GM18502 (cell line): ENCODE data around the gene ITGB1.
A peak's percentile ranks its signal among the peaks of the same experiment; 100 is the strongest.

Experiments used
- ATAC-seq: cut with Tn5 transposase; IDR thresholded peaks from one replicate; pipeline ENCODE4 v1.9.1; 2021; ENCODE audit warnings: mild to moderate bottlenecking; ENCODE audit not compliant: unreplicated experiment, poor library complexity

Gene ITGB1

GRCh38 chr10:32956365-32957197 lies 1.4 kb downstream of the ITGB1 start:
- ATAC-seq = no peak

- no peak for ATAC-seq
Observed at GRCh38 chr10:32955790-32956189, 2.2 kb downstream of the ITGB1 start.

- no peak for ATAC-seq
Observed at GRCh38 chr10:32955299-32955772, 2.7 kb downstream of the ITGB1 start.

- ATAC-seq = no peak
Observed at GRCh38 chr10:32954545-32955298, 3.3 kb downstream of the ITGB1 start.

- no peak for ATAC-seq
Observed at GRCh38 chr10:32954080-32954479, 4.0 kb downstream of the ITGB1 start.

DNA sequence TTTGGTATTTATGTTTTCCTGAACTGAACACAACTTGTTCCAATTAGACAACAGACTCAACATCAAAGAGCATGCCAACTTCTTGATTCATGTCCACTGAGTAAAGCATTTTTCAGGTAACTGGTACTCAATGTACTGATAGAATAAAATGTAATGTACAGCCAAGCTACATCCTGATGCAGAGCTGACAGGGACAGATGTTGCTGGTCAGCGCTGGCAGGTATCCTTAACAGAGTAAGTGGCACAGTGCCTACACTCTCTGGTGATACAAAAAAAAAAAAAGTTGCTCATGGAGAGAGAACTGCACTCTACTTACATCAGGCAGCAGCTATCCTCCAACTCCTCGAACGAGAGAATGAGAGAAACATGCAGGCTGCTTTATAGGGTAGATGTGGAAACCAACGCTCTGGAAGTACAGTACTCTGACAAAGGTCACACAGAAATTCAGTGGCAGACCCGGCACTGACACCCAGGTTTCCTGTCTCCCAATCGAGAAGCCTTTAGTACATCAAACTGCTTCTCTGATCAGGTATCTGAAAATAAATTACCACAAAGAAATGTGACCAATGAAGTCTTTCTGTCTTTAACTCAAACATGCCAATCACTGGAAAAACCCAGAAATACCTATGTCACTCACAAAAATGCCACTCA lies 4.6 kb downstream of the ITGB1 start:
- ATAC-seq = no peak

- ATAC-seq = no peak
Observed at GRCh38 chr10:32952541-32953276, 5.3 kb downstream of the ITGB1 start.

- no peak for ATAC-seq
Observed at GRCh38 chr10:32952094-32952493, 5.9 kb downstream of the ITGB1 start.

DNA sequence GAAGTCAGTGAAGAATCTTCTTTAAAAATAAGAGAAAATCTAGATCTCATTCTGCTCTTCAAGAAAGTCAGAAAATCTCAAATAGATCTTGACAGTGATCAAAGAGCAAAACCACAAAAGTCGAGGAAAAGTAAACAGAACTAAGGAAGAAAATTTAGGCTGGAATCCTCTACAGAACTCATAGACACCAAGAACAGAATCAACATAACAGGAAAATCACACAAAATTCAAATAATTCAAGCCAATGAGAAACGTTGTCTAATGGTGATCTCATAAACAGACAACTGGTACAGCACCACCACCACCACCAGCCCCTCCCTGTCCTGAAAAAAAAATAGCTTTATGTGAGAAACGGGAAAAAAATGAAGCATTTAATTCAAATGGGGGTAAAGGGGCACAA lies 6.9 kb downstream of the ITGB1 start:
- no peak for ATAC-seq

GRCh38 chr10:32950591-32951108 lies 7.4 kb downstream of the ITGB1 start:
- no peak for ATAC-seq

DNA sequence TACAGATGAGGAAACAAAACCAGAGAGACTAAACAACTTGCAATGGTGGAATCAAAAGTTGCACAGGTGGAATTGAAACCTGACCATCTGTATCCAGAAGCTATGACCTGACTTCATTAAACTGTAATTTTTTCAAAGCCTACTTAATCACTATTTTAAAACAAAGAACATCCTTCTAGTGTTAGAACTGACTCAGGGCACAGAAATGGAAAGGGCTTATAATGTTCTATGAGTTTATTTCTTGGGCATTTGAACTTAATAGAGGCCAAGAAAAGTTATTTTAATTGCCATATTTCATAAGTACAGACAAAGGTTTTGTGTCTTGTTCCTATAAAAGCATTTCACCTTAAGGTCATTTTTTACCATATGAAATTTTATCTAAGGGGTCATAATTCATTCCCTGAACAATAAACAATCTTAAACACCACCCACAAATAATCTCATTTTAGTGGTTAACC lies 8.8 kb downstream of the ITGB1 start:
- ATAC-seq = peak; percentile 41

GRCh38 chr10:32948451-32948850 lies 9.6 kb downstream of the ITGB1 start:
- no peak for ATAC-seq

DNA sequence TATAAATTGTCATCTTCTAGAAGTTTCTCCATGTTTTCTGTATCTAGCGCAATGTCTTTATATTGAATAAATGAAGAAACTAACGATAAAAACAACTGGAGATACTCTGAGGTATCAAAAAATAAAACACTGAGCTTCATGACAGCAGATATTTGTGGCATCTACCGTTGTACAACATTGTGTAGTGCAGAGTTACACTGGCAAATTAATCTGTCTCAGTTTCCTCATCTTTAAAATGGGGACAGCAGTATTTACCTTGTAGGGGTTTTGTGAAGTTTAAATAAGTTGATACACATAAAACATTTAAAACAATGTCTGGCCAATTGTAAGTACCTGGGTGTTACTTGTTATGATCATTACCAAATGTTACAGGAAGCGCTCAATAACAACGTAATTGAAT lies 10.4 kb downstream of the ITGB1 start:
- ATAC-seq = no peak

DNA sequence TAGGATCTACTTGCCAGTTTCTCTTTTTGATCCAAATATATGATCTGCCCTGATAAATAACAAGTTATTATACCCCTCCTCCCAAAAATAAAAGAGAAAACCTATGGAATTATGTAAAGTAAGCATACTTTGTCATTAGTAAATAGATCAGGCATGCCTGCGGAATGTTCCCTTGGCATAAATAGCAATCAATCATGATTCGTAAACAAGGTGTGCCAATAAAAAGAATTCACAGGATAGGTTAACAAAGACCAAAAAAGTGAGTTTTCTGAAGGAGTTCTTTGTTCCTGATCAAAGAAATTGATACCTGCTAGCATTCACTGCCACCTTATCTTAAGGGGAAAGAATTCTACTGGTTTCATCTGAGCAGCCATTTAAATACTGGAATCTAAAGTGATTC lies 11.9 kb downstream of the ITGB1 start:
- no peak for ATAC-seq

GRCh38 chr10:32943854-32944661 lies 14.0 kb downstream of the ITGB1 start:
- ATAC-seq = no peak

DNA sequence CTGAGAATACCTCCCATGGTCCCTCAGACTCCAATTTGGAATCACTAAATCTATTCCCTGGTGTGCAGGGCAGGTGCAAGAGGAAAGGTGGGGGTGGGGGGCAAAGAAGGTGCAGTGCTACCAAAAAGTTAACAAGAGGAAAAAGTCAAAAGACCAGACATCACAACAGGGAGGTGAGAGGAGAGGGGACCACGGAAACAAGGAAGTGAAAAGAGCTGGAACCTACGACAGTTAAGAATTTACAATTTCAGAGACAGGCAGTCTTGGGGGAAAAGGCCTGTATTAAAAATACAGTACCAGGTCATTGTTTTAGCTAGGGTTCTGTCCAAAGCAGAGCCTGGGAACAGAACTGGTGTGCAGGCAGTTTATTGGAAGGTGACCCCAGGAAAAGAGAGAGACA lies 14.6 kb downstream of the ITGB1 start:
- peak; percentile 67 for ATAC-seq

- ATAC-seq = no peak
Observed at GRCh38 chr10:32942081-32942480, 15.9 kb downstream of the ITGB1 start.

GRCh38 chr10:32941357-32941756 lies 16.7 kb downstream of the ITGB1 start:
- ATAC-seq = no peak
